Measurements from ENCODE around the gene DUSP22.

DUSP22 gene

DNA sequence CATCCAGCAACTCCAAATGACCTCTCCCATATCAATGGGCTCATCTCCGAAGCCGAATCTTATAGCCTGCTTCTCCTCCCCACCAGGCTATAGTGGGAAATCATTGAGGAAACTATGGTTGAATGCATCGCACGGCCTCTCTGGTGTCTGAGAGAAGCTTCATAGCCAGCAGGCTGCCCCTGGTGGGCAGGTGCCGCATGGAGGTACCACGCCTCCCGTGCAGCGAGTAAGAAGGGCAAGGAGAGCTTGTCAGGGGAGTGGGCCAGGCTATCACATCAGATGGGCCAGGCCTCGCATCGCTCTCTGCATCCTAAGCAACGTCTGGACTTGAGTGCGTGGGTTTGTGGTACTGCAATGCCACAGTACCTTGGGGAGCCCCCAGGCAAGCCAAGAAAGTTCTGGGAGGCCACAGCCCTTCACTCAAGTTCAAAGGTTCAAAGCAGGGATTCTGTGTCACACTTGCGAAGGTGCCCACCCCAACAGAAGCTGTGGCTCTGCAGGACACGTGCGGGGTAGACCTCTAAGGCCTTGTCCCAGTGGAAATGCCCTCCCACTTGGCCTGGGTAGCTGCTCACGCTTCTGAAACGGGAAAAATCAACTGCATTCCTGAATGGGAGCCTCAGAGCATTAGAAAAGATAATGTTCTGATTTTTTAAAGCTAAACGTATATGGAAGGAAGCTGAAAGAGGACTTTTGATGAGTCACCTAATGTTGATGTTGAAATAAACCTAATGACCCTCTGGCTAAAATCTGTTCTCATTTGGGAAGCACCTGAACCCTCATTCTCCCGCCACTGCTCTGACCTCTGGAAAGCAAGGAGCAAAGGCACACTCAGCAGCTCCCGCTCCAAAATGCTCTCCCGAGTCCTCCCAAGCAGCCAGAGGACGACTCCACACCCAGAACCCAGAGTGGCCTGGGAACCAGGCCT lies 90.9 kb downstream of the DUSP22 start:
- DNase-seq: no peak

DNA sequence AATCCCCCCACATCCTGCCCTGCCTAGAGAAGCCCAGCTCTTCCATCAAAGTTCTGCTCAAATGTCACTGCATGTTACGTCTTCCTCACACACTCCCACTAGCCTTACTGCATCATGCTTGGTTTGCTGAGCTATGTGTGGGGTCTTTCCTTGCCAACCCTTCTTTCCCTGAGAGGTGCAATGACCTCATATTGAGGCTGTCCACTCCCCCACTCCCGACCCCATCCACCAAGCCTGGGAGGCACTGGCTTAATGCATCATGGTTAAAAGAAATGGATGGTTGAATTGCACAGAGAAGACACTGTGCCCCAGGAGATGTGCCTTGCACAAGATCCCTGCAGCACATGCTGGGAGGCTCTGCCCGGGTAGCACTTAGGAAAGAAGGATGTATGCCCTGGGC lies 91.6 kb downstream of the DUSP22 start:
- DNase-seq: no peak

- DNase-seq: no peak
These were observed 92.6 kb downstream of the DUSP22 start for GRCh38 chr6:384898-385297.

- DNase-seq: no peak
These were observed 93.3 kb downstream of the DUSP22 start for GRCh38 chr6:385614-386013.

DNA sequence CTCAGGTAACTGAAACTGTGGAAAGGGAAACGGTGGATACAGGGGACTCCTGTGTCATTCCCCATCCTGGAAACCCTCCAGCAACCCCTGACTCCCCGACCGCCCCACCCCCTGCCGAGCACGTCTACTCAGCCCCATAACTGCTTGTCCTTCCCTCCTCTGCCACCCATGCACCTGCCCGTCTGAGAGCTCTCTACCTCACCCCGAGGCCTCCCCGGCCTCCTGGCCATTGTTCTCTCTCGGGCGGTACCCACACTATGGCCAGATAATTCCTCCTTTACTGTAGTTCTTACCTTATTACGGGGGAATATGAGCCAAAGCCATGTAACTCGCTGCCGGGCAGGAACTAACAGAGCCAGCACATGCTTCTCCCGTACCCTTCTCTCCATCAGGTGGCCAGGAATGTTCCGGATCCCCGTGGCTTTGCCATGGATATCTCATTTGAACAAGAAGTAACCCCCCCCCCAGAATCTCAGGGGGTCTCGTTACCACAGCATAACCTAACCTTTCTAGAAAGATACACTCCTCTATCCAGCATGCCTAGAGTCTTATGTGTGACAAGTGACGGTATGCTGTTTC lies 94.5 kb downstream of the DUSP22 start:
- DNase-seq: no peak

DNA sequence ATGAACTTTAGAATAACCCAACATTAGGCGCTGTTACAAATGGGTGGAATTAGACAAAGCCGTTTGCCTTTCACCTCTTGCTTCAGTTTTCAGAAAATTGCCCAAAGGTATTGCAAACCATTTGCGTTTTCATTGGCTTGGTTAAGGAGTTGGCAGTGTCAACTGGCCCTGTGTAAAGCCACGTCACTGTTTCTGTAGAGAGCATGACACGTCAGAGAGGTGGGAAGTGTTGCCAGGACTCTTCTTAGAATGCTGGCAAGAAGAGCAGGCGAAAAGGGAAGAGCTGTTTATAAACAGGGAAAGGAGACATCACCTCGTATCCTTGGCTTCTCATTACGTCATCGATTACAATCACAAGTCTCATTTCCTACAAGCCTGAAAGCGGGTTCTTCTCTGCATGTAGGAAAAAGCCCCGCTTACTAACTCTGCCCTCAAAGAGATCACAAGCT lies 95.0 kb downstream of the DUSP22 start:
- no peak for DNase-seq

DNA sequence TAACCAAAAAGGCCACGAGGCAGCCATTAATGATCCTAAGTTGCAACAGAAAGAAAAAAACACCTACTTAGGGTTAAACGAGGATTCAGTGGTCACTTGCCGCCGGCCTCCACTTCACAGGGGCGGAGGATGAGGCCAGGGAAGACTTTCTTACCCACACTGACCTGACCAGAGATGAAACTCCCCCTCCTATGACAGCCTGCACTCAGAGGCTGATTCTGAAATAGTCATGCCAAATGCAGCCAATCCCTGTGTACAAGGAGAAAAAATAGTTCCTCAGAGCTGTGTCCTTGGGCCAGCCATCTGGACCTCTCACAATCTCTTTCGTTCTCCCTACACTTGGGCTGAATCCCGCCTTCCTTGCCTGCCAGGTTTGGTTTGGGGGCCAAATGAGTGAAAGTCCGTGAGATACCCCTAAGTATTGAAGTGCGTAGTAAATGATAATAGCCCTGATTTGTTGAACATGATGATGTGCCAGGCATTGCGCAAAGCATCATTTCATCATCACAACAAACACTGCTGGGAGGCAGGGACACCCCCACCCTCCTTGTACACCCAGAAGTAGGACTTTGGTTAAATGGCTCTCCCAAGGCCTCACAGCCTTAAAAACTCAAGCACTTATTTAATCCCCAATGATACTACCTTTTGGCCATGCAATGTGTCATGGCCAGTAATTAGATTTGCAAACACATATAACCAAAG lies 96.1 kb downstream of the DUSP22 start:
- no peak for DNase-seq

DNA sequence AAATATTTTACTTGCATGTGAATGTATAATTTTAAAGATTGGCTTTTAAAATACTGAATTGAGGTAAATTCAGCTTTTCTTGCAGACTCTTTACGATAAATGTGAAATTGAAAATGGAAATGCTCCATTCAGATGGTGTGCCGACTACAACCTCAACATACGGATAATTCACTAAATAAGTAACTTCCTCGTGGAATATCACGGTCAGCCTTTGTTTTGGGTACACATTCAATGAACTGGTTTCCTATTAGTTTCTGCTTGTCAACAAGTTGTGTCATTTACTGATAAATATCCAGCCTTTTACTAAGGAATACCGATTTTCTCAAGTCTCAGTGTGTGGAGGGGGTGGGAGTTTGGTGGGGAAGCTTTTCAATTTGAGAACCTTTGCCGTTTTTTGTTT lies 96.9 kb downstream of the DUSP22 start:
- no peak for DNase-seq

DNA sequence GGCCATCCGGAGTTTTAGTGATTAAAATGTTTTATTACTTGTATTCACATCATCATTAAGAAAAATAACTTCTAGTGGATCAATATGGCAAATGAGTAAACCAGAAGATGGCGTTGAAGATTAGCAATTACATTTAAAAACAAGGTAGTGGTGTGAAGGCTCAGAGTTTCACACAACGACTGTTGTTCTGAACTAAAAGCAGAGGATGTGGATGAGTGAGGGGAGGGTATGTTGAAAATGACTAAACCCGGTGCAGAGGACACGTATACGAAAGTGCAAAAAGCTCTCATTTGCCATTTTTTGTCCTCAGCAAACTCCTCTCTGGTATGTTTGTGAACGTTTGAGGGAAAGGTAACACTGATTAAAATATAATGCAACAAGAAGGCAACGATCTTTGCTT lies 97.3 kb downstream of the DUSP22 start:
- no peak for DNase-seq

GRCh38 chr6:390914-391558 lies 98.7 kb downstream of the DUSP22 start:
- no peak for DNase-seq

DNA sequence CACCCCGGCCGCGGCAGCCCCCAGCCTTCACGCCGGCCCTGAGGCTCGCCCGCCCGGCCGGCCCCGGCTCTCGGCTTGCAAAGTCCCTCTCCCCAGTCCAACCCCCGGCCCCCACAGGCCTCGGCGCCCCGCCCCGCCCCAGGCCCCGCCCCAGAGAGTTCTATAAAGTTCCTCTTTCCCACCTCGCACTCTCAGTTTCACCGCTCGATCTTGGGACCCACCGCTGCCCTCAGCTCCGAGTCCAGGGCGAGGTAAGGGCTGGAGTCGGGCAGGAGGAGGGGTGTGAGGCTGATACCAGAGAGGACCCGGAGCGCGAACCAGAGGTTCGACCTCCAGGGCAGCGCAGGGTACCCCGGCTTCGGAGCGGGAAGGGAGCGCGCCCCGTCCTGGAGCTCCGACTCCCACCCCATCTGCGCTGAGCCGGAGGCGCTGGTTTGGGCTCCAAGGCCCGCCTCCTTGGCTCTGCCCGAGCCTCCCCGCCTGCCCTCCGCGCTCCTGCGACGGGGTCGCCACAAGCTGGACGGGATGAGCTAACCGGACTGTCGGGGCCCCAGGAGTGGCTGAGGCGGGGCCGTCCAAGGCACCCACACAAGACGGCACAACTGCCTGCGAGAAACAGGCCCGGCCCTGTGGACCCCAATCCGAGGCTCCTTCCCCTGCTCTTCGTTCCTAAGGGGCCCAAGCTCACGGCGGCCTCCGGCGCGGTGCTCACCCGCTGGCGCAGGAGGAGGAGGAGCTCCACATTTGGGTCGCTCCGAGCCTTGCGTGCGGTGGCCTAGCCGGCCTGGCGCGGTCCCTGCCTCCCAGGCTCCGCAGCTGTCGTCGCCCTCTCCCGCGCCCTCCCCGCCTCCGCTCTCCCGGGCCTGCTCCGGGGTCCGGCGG lies 99.5 kb downstream of the DUSP22 start, which contains the start of gene IRF4:
IRF4 (plus strand) TSS at position 194 of the 882 bp plus-strand sequence. CDS start 1,401 bp downstream, outside the sequence.
- no peak for DNase-seq

- DNase-seq: no peak
These were observed 100.4 kb downstream of the DUSP22 start for GRCh38 chr6:392441-393390.

DNA sequence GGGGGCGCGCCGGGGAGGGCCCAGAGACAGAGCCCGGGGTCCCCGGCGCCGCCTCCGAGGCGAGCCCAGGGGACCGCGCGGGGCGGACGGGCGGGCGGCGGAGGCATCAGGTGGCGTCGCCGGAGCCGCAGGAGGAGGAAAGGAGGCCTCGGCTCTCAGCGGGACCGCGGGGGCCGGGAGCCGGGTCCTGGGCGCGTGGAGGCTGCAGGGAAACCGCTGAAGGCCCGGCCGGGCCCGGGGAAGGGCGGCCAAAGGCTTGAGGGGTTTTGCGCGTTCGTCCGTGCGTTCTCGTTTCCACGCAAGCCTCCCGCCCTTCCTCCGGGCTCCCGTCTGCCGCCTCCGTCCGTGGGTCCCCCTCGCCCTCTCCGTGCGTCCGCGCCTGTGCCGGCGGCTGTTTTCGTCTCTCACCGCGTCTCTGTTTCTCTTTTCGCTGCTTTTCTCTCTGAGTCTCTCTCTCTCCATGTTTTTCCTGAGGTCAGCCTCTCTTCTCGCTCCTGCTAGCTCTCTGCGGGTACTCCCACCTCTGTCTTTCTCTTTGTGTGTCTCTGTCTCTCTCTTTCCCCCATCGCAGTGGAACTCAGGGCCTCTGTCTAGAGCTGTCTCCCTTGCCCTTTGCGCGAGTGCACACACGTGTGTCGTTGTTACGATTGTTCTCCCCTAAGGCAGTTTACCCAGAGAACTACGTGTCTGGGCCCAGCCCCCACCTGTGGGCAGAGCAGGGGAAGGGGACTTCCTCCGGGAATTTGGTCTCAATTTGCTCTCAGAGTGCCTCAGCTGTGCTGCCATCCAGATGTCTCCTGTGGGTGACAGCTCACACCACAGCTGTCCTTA lies 101.3 kb downstream of the DUSP22 start:
- no peak for DNase-seq

DNA sequence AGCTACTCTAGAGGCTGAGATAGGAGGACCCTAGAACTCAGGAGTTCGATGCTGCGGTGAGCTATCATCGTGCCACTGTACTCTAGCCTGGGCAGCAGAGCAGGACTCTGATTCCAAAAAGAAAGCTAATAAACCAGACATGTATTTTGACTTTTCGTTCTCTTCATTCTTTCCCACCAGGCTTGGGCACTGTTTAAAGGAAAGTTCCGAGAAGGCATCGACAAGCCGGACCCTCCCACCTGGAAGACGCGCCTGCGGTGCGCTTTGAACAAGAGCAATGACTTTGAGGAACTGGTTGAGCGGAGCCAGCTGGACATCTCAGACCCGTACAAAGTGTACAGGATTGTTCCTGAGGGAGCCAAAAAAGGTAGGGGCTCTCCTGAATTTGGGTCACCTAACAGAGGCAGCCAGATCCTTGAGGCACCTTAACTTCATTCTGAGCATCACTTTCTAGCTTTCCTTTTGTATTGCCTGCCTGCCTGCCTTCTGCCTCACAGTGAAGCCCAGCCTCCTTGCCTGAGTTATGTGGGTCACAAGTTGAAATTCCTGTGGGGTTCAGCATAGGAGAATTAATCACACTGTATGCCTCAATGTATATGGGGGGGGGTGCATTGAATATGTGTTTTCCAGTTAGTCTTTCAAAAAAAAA lies 102.5 kb downstream of the DUSP22 start:
- no peak for DNase-seq

DNA sequence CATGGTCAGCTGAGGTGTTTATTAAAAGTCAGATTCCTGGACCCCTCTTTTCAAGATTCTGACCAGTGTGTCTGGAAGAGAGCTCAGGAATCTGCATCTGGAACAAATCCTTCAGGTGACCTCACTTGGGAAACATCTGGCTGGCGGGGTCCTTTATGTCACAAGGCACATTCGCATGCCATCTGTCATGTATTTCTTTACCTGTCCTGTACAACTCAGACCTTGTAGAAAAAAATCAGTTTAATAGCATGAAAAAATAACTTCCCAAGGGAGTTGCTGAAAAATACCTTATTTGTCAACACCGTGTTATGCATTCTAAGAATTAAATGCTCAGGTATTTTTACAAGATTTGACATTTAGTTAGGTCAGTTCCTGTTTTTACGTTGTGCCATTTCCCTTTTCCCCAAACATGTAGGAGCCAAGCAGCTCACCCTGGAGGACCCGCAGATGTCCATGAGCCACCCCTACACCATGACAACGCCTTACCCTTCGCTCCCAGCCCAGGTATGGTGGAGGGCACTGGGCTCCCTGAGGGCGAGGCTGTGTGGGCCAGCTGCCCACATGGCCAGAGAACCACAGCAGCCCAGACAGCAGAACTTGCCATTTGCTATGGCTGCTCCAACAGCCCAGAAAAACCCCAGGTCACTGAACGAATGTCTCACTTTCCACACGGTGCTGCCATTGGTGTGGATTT lies 103.3 kb downstream of the DUSP22 start:
- DNase-seq: no peak

GRCh38 chr6:396126-396520 lies 103.8 kb downstream of the DUSP22 start:
- no peak for DNase-seq

DNA sequence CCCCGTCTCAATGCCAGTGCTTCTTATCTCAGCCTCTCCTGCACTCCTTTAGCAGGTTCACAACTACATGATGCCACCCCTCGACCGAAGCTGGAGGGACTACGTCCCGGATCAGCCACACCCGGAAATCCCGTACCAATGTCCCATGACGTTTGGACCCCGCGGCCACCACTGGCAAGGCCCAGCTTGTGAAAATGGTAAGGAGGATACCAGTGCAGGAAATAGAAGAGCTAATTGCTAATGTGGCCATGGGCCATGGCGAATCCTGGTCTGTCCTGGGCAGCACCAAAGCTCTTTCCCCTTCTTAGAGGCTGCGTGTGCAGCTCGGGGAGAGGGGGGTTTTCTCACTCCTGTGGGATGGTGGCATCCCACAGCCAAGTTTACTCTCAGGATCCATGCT lies 104.8 kb downstream of the DUSP22 start:
- no peak for DNase-seq

GRCh38 chr6:397604-398003 lies 105.3 kb downstream of the DUSP22 start:
- no peak for DNase-seq

DNA sequence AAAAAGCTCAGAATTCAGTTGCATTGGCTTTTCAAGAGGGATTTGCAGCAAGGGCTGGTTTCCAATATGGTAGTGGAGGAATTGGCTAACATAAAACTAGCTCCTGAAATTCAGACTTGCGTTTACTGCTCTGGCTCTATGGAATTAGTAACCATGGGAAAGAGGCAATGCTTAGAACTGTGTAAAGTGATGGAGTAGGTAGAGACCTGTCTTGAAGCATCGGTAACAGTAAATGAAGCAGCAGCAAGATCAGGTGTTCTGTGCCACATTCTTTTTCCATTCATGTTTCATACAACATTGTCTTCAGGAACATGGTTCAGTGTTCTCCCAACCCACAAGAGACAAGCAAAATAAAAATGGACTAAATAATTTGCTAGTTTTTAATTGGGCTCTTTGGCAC lies 105.8 kb downstream of the DUSP22 start:
- no peak for DNase-seq
